NB4 (cell line): ENCODE measurements around the gene SCAPER.

ENCODE experiments used
- CTCF ChIP-seq: IDR thresholded peaks from one replicate; pipeline ENCODE4 v1.5.1; 2012; ENCODE audit warnings: low read depth, low read length
- MYC ChIP-seq: IDR thresholded peaks from 2 replicates; pipeline ENCODE4 v1.6.1; 2011; ENCODE audit warnings: low read depth, low read length
- POLR2A ChIP-seq: IDR thresholded peaks from 2 replicates; pipeline ENCODE4 v1.6.1; 2011; ENCODE audit warnings: mild to moderate bottlenecking; ENCODE audit not compliant: insufficient read length; ENCODE audit errors: extremely low read depth
- TF ChIP-seq, protein P1 (sequence below): IDR thresholded peaks from 2 replicates; pipeline ENCODE4 v1.6.1; 2011; ENCODE audit warnings: low read depth, low read length

GRCh38 chr15:76313731-76314130, 591.4 kb downstream of the SCAPER start:
- TF ChIP-seq POLR2A (no peak), CTCF (no peak), MYC (no peak)
- TF ChIP-seq, protein P1, sequence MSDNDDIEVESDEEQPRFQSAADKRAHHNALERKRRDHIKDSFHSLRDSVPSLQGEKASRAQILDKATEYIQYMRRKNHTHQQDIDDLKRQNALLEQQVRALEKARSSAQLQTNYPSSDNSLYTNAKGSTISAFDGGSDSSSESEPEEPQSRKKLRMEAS = no peak
